A549 (cell line): ENCODE data around the gene WDFY2. TPM values are rescaled to one million over a fixed set of nuclear protein-coding genes. Genes with fewer than 3 reads are reported as not detected.

ENCODE experiments used
- ATAC-seq, 2 experiments: fragments of 200-7000 bp in 1 of 2; fragments of >200 bp in 1 of 2; cut with Nextera tagmentation in 1 of 2; cut with Tn5 transposase in 1 of 2; 3 replicates each; pipeline versions ENCODE4 v1.8.0 to v1.9.1; 2018 to 2020; ENCODE audit warnings: mild to moderate bottlenecking in 1 of 2, moderate library complexity in 1 of 2
- CTCF ChIA-PET: fragments of 300-600 bp; sonication (Branson Sonifier 250); formaldehyde crosslinking; extraction: SDS; loops from one replicate; lab custom pipeline; 2021; ENCODE audit warnings: antibody characterized with exemption, inconsistent platforms; lab: Yijun Ruan, JAX
- POLR2A ChIA-PET: fragments of 350-600 bp; formaldehyde crosslinking; extraction: SDS; loops from one replicate; lab custom pipeline; 2021; ENCODE audit warnings: antibody characterized with exemption, inconsistent platforms; lab: Yijun Ruan, JAX
- DNase-seq, 2 experiments: peaks; one replicate each; pipeline versions ENCODE4 v3.0.0 to v3.0.0-alpha.2; 2011 to 2016; ENCODE audit warnings: low read depth in 1 of 2, low spot score in 1 of 2
- FAIRE-seq: peaks from 2 replicates; lab custom pipeline; 2011; peaks lifted over from hg19 to GRCh38; lab: Jason Lieb, UNC
- H3K27ac ChIP-seq, 2 experiments: fragments of >200 bp; sonication (Bioruptor Twin); formaldehyde crosslinking; 3 replicates each; pipeline ENCODE4 v1.5.1; 2016 to 2017
- H3K4me1 ChIP-seq: fragments of >200 bp; sonication (Bioruptor Twin); formaldehyde crosslinking; 3 replicates; pipeline ENCODE4 v1.6.1; 2016
- H3K4me2 ChIP-seq: fragments of >200 bp; sonication (Bioruptor Twin); formaldehyde crosslinking; 3 replicates; pipeline ENCODE4 v1.6.1; 2016
- H3K4me3 ChIP-seq: fragments of >200 bp; sonication (Bioruptor Twin); formaldehyde crosslinking; 3 replicates; pipeline ENCODE4 v1.5.1; 2016
- H3K9me3 ChIP-seq: fragments of >200 bp; sonication (Bioruptor Twin); formaldehyde crosslinking; 3 replicates; pipeline ENCODE4 v1.6.1; 2016
- CEBPB ChIP-seq, 2 experiments: fragments of >200 bp in 1 of 2; sonication (Bioruptor Twin) in 1 of 2; formaldehyde crosslinking in 1 of 2; IDR thresholded peaks; 2 replicates each; pipeline ENCODE4 v1.6.1; 2012 to 2016
- CHD2 ChIP-seq: fragments of 150-350 bp; IDR thresholded peaks from 2 replicates; pipeline ENCODE4 v1.6.1; 2014; ENCODE audit warnings: low read length; ENCODE audit not compliant: partially characterized antibody
- CHD4 ChIP-seq: fragments of 200-600 bp; sonication (generic); IDR thresholded peaks from 2 replicates; pipeline ENCODE4 v1.6.1; 2016; ENCODE audit warnings: antibody characterized with exemption, mild to moderate bottlenecking, borderline replicate concordance
- ELK1 ChIP-seq: fragments of 150-350 bp; IDR thresholded peaks from 2 replicates; pipeline ENCODE4 v1.6.1; 2014; ENCODE audit warnings: low read depth, mild to moderate bottlenecking, low read length
- FOSB ChIP-seq: fragments of 250-450 bp; sonication (Bioruptor Pico); IDR thresholded peaks from 2 replicates; pipeline ENCODE4 v1.5.0; 2020; ENCODE audit warnings: mild to moderate bottlenecking, moderate library complexity
- FOXS1 ChIP-seq: fragments of 250-450 bp; sonication (Bioruptor Pico); IDR thresholded peaks from 2 replicates; pipeline ENCODE4 v1.5.0; 2020; ENCODE audit warnings: mild to moderate bottlenecking, moderate library complexity
- GATA3 ChIP-seq: IDR thresholded peaks from 2 replicates; pipeline ENCODE4 v1.6.1; 2012; ENCODE audit warnings: borderline replicate concordance
- HDAC2 ChIP-seq: fragments of 200-600 bp; sonication (generic); IDR thresholded peaks from 2 replicates; pipeline ENCODE4 v1.6.1; 2016
- HMGXB4 ChIP-seq: fragments of 250-450 bp; sonication (Bioruptor Pico); IDR thresholded peaks from 2 replicates; pipeline ENCODE4 v1.5.0; 2021; ENCODE audit warnings: mild to moderate bottlenecking, moderate library complexity, borderline replicate concordance
- JUNB ChIP-seq: fragments of >200 bp; sonication (Bioruptor Twin); formaldehyde crosslinking; IDR thresholded peaks from 2 replicates; pipeline ENCODE4 v1.6.1; 2016
- KDM1A ChIP-seq: fragments of 200-600 bp; sonication (generic); IDR thresholded peaks from 2 replicates; pipeline ENCODE4 v1.6.1; 2016; ENCODE audit warnings: low read depth, mild to moderate bottlenecking
- KDM5A ChIP-seq: fragments of 200-600 bp; sonication (generic); IDR thresholded peaks from 2 replicates; pipeline ENCODE4 v1.6.1; 2016; ENCODE audit warnings: antibody characterized with exemption, mild to moderate bottlenecking
- MAFK ChIP-seq: fragments of 450-650 bp; IDR thresholded peaks from 2 replicates; pipeline ENCODE4 v1.6.1; 2014; ENCODE audit not compliant: partially characterized antibody
- MYC ChIP-seq: IDR thresholded peaks from 2 replicates; pipeline ENCODE4 v1.6.1; 2012; ENCODE audit warnings: mild to moderate bottlenecking, inconsistent platforms, low read length, improper control_type of control experiment, borderline replicate concordance
- NPAS2 ChIP-seq: fragments of 250-450 bp; sonication (Bioruptor Pico); IDR thresholded peaks from 2 replicates; pipeline ENCODE4 v1.8.0; 2022; ENCODE audit warnings: mild to moderate bottlenecking, moderate library complexity, borderline replicate concordance
- POLR2A ChIP-seq: IDR thresholded peaks from 2 replicates; pipeline ENCODE4 v1.6.1; 2012; ENCODE audit warnings: mild to moderate bottlenecking, low read length
- POLR2AphosphoS2 ChIP-seq: conservative IDR thresholded peaks from 2 replicates; pipeline ENCODE4 v1.6.1; 2012; ENCODE audit warnings: low read length, improper control_type of control experiment, inconsistent platforms
- RCOR1 ChIP-seq: fragments of 150-350 bp; IDR thresholded peaks from 2 replicates; pipeline ENCODE4 v1.6.1; 2014; ENCODE audit warnings: antibody characterized with exemption, low read length, low read depth
- RFX5 ChIP-seq: fragments of 450-650 bp; IDR thresholded peaks from 2 replicates; pipeline ENCODE4 v1.7.1; 2014; ENCODE audit warnings: antibody characterized with exemption, mild to moderate bottlenecking, moderate library complexity
- TFCP2L1 ChIP-seq: fragments of 250-450 bp; sonication (Bioruptor Pico); IDR thresholded peaks from 2 replicates; pipeline ENCODE4 v1.5.0; 2021; ENCODE audit warnings: mild to moderate bottlenecking
- ZFP36 ChIP-seq: fragments of 450-650 bp; IDR thresholded peaks from 2 replicates; pipeline ENCODE4 v1.6.1; 2014; ENCODE audit warnings: borderline replicate concordance; ENCODE audit not compliant: partially characterized antibody
- WGBS: methylation state at CpG from one replicate; pipeline ENCODE4 v1.1.6; 2017; ENCODE audit errors: missing lambda C conversion rate; 5-methylcytosine and 5-hydroxymethylcytosine counted together
- polyA plus RNA-seq, 4 experiments: library from polyadenylated mRNA; depleted of rRNA in 3 of 4; stranded (reverse); fragments of >200 nt; fragmentation: RNase III in 1 of 4; extraction: RNeasy Plus Mini Kit Qiagen cat#74134 plus additional on column Dnase treatment in 1 of 4; gene quantifications; 2 replicates in 3 of 4; 3 replicates in 1 of 4; pipeline ENCODE4 v1.2.3, GENCODE V29; 2011 to 2017
- TF ChIP-seq, protein P1 (sequence below): fragments of >200 bp; sonication (Bioruptor Twin); formaldehyde crosslinking; IDR thresholded peaks from 3 replicates; pipeline ENCODE4 v1.6.1; 2016

Gene WDFY2
- polyA plus RNA-seq, 2 of the 4 experiments (the other 2 are of a cell fraction), result 5.2 to 8.5 TPM

- TF ChIP-seq GATA3, result no peak
- TF ChIP-seq KDM5A, result no peak
Observed at GRCh38 chr13:51756651-51757050, 172.4 kb downstream of the WDFY2 start (continued).

DNA sequence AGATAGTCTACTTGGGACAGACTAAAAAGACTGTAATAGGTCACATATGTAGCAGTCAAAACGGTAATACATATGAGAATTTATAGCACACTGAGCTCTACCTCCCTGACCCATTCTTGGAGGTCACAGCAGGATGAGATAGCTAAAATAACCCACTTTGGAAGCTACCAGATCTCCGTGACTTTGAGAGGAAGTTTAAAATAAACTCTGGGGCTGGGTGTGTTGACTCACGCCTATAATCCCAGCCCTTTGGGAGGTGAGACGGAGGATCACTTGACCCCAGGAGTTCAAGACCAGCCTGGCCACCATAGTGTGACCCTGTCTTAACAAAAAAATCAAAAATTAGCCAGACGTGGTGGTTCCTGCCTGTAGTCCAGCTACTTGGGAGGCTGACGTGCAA, 174.4 kb downstream of the WDFY2 start:
- ATAC-seq (no peak), DNase-seq (no peak), FAIRE-seq (no peak)
- CTCF ChIA-PET, result interaction anchor here (0.7 to 2.5 kb wide), 3 partner anchors 27 to 57 kb away, joined by 3 to 7 read pairs (median 3); no protein-coding TSS in a partner anchor
- Histone ChIP-seq H3K4me2 (no peak overlapping the region), H3K9me3 (no peaks in the 10 kb centered on the region), H3K27ac (no peak overlapping the region), H3K4me1 (peaks cover 2% of the 10 kb centered on the region; the same call in 2 of the 3 replicates), H3K4me3 (no peak overlapping the region)
- 88% methylated on average over 6 of the region's 6 CpGs for WGBS
- POLR2A ChIA-PET, result interaction anchor here (1.0 kb wide), 1 partner anchor 306 kb away, joined by 6 read pairs; no protein-coding TSS in a partner anchor
- TF ChIP-seq FOSB, result no peak
- no peak for TF ChIP-seq TFCP2L1
- no peak for TF ChIP-seq FOXS1
- TF ChIP-seq ELK1, result no peak
- TF ChIP-seq GATA3, result no peak
- no peak for TF ChIP-seq POLR2A
- no peak for TF ChIP-seq JUNB

DNA sequence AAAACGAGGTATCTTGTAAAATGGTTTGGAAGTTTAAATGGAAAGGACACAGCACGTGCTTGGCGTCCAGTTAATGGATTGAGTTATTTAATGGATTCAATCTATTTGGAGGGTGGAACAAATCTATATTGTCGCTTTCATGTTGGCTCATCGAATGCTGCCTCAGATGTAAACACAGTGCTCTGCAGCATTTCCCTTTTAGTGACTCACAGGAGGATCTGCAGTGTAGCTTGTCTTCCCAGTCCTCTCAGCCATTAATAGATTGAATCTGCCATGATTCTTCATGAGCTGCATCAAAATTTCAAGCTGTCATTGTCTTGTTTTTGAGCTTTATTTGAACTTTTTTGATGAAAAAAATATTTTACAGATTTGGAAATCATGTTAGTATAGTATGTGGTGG, 175.0 kb downstream of the WDFY2 start:
- ChIA-PET CTCF (interaction anchor here (1.1 kb wide), 1 partner anchor 27 kb away, joined by 3 read pairs; no protein-coding TSS in a partner anchor), POLR2A (interaction anchor here (1.0 kb wide), 1 partner anchor 306 kb away, joined by 6 read pairs; no protein-coding TSS in a partner anchor)
- ATAC-seq (no peak), DNase-seq (no peak), FAIRE-seq (no peak)
- Histone ChIP-seq H3K9me3 (no peaks in the 10 kb centered on the region), H3K4me2 (no peak overlapping the region), H3K4me1 (peaks cover 8% of the 10 kb centered on the region), H3K27ac (no peak overlapping the region), H3K4me3 (no peak overlapping the region)
- WGBS, result 88% methylated on average over 5 of the region's 5 CpGs
- no peak for TF ChIP-seq FOSB
- no peak for TF ChIP-seq CHD2
- no peak for TF ChIP-seq RFX5
- no peak for TF ChIP-seq MYC

DNA sequence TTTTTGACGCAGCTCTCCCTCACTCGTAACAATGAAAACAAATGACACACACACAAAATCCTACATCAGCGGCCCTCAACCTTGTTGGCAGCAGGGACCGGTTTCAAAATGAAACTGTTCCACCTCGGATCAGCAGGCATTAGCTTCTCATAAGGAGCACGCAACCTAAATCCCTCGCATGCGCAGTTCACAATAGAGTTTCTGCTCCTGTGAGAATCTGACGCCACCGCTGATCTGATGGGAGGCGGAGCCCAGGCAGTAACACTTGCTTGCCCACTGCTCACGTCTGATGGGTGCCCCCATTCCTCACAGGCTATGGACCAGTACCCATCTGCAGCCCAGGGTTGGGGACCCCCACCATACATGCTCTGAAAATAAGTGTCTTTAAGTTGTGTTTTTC, 176.3 kb downstream of the WDFY2 start:
- CTCF ChIA-PET, result interaction anchor here (0.7 to 1.7 kb wide), 2 partner anchors 12 to 41 kb away, joined by 3 read pairs; no protein-coding TSS in a partner anchor
- no peak for TF ChIP-seq RFX5
- no peak for TF ChIP-seq CHD2
- TF ChIP-seq GATA3, result no peak
- TF ChIP-seq HDAC2, result no peak
- no peak for TF ChIP-seq CEBPB (IDR thresholded peaks at IDR 0.05)
- no peak for TF ChIP-seq POLR2A
- TF ChIP-seq MAFK, result no peak
- no peak for TF ChIP-seq POLR2AphosphoS2
- TF ChIP-seq RCOR1, result no peak
- TF ChIP-seq KDM1A, result no peak
- no peak for TF ChIP-seq HMGXB4 (CRISPR knock-in tag)
- no peak for TF ChIP-seq ZFP36
- TF ChIP-seq NPAS2, result no peak
- TF ChIP-seq, protein P1, sequence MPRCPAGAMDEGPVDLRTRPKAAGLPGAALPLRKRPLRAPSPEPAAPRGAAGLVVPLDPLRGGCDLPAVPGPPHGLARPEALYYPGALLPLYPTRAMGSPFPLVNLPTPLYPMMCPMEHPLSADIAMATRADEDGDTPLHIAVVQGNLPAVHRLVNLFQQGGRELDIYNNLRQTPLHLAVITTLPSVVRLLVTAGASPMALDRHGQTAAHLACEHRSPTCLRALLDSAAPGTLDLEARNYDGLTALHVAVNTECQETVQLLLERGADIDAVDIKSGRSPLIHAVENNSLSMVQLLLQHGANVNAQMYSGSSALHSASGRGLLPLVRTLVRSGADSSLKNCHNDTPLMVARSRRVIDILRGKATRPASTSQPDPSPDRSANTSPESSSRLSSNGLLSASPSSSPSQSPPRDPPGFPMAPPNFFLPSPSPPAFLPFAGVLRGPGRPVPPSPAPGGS, result no peak
- TF ChIP-seq CHD4, result no peak
- TF ChIP-seq, all 56 proteins: peak for 0

More for the DNA sequence above, 176.3 kb downstream of the WDFY2 start:
- ATAC-seq, result no peak
- H3K4me3 ChIP-seq, result no peak overlapping the region
- WGBS, result 96% methylated on average over 12 of the region's 12 CpGs
- DNase-seq, result no peak
- H3K27ac ChIP-seq, result no peak overlapping the region
- no peak overlapping the region for H3K4me2 ChIP-seq
- H3K9me3 ChIP-seq, result no peaks in the 10 kb centered on the region
- H3K4me1 ChIP-seq, result peaks cover 16% of the 10 kb centered on the region
- FAIRE-seq, result no peak
- POLR2A ChIA-PET, result no interaction called here
